Endothelial cell (in vitro differentiated cells): Measurements from ENCODE around the gene TMEM134. TPM values are rescaled to one million over a fixed set of nuclear protein-coding genes. Genes with fewer than 3 reads are reported as not detected.
A peak's percentile ranks its signal among the peaks of the same experiment; 100 is the strongest.

ENCODE experiments used
- DNase-seq: peaks from one replicate; pipeline ENCODE4 v3.0.0; 2021; ENCODE audit warnings: low spot score
- H3K27ac Mint-ChIP-seq: one replicate; pipeline ENCODE4 v1.8.0; 2021; ENCODE audit warnings: mixed read lengths, inconsistent platforms; ENCODE audit not compliant: unreplicated experiment
- H3K27me3 Mint-ChIP-seq: one replicate; pipeline ENCODE4 v1.8.0; 2021; ENCODE audit warnings: mild to moderate bottlenecking, moderate library complexity, mixed read lengths, inconsistent platforms; ENCODE audit not compliant: unreplicated experiment
- H3K36me3 Mint-ChIP-seq: one replicate; pipeline ENCODE4 v1.8.0; 2021; ENCODE audit warnings: mild to moderate bottlenecking, low read depth, mixed read lengths, inconsistent platforms; ENCODE audit not compliant: unreplicated experiment
- H3K4me1 Mint-ChIP-seq: one replicate; pipeline ENCODE4 v1.8.0; 2021; ENCODE audit warnings: mild to moderate bottlenecking, mixed read lengths, inconsistent platforms; ENCODE audit not compliant: unreplicated experiment
- H3K4me3 Mint-ChIP-seq: one replicate; pipeline ENCODE4 v1.8.0; 2021; ENCODE audit warnings: mild to moderate bottlenecking, mixed read lengths, inconsistent platforms; ENCODE audit not compliant: unreplicated experiment
- H3K9me3 Mint-ChIP-seq: one replicate; pipeline ENCODE4 v1.8.0; 2021; ENCODE audit warnings: mixed read lengths, inconsistent platforms; ENCODE audit not compliant: unreplicated experiment
- total RNA-seq: library from RNA; stranded (reverse); fragmentation: NEBNext Ultra II Directional; extraction: Animal tissue kit (Norgen Biotek cat#: 25700); gene quantifications from one replicate; pipeline ENCODE4 v1.2.1, GENCODE V29; 2021; ENCODE audit not compliant: unreplicated experiment
- TF ChIP-seq, protein P1 (sequence below): fragments of 200-600 bp; sonication (generic); IDR thresholded peaks from one replicate; pipeline ENCODE4 v1.5.0; 2021; ENCODE audit warnings: antibody characterized with exemption; ENCODE audit not compliant: unreplicated experiment

Gene TMEM134
- total RNA-seq, 1 donor from 2014 or later: 47.4 TPM

DNA sequence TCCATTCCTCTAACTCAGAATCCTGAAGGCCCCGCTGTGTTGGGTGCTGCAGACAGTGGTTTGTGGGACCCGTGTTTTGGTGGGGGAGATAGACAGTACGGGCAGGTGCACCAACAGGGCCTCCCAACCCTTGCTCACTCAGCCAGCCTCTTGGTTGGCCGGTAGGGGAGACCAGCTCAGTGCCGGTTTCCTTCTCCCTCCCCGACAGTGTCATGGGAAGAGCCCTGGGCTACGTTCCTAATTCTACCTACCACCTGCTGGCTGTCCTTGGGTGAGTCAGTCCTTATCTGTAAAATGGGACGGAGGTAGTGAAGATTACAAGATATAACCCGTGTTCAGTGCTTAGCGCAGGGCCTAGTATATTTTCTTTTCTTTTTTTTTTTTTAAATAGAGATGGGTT, 5.9 kb downstream of the TMEM134 start:
- no peak for DNase-seq
- H3K9me3 Mint-ChIP-seq: no peaks in the 10 kb centered on the region
- H3K36me3 Mint-ChIP-seq: no peaks in the 10 kb centered on the region
- peaks cover 7% of the 10 kb centered on the region for H3K4me1 Mint-ChIP-seq
- TF ChIP-seq, protein P1, sequence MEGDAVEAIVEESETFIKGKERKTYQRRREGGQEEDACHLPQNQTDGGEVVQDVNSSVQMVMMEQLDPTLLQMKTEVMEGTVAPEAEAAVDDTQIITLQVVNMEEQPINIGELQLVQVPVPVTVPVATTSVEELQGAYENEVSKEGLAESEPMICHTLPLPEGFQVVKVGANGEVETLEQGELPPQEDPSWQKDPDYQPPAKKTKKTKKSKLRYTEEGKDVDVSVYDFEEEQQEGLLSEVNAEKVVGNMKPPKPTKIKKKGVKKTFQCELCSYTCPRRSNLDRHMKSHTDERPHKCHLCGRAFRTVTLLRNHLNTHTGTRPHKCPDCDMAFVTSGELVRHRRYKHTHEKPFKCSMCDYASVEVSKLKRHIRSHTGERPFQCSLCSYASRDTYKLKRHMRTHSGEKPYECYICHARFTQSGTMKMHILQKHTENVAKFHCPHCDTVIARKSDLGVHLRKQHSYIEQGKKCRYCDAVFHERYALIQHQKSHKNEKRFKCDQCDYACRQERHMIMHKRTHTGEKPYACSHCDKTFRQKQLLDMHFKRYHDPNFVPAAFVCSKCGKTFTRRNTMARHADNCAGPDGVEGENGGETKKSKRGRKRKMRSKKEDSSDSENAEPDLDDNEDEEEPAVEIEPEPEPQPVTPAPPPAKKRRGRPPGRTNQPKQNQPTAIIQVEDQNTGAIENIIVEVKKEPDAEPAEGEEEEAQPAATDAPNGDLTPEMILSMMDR: no peak
- no peak overlapping the region for H3K4me3 Mint-ChIP-seq
- H3K27me3 Mint-ChIP-seq: peaks cover 9% of the 10 kb centered on the region
- H3K27ac Mint-ChIP-seq: no peak overlapping the region

DNA sequence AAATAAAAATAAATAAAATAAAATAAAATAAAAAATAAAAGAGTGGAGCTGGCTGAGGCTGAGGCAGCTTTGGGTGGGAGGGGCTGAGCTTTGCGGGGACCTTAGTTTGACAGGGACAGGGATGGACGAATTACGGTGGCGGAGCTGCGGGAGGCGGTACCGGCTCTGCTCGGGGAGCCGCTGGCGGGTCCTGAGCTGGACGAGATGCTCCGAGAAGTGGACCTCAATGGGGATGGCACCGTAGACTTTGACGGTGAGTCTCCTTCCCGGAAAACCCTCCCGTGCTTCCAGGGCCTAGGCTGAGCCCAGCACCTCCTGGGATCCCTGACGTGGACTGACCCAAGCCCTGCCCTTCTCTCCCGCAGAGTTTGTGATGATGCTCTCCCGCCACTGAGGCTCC, 10.8 kb downstream of the TMEM134 start:
- Mint-ChIP-seq H3K9me3 (no peaks in the 10 kb centered on the region), H3K27ac (no peak overlapping the region), H3K27me3 (peaks cover 10% of the 10 kb centered on the region), H3K4me3 (no peak overlapping the region), H3K4me1 (peaks cover 2% of the 10 kb centered on the region), H3K36me3 (no peaks in the 10 kb centered on the region)
- TF ChIP-seq, protein P1: no peak
- DNase-seq: no peak

DNA sequence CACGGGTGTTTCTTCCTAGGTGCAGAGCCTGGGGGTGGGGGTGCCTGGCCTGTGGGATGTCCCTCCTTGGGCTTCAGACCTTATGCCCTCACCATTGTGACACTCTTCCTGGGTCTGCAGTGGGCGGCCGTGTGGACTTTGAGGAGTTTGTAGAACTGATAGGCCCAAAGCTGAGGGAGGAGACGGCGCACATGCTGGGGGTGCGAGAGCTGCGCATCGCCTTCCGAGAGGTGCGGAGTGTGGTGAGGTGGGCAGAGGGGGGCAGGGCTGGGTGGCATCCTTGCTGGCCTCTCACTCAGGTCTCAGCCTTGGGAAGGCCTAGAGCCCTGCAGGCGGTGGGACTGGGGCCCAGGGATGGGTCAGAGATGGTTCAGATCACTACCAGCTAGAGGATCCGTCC, 11.6 kb downstream of the TMEM134 start:
- H3K27ac Mint-ChIP-seq: no peak overlapping the region
- no peak for DNase-seq

DNA sequence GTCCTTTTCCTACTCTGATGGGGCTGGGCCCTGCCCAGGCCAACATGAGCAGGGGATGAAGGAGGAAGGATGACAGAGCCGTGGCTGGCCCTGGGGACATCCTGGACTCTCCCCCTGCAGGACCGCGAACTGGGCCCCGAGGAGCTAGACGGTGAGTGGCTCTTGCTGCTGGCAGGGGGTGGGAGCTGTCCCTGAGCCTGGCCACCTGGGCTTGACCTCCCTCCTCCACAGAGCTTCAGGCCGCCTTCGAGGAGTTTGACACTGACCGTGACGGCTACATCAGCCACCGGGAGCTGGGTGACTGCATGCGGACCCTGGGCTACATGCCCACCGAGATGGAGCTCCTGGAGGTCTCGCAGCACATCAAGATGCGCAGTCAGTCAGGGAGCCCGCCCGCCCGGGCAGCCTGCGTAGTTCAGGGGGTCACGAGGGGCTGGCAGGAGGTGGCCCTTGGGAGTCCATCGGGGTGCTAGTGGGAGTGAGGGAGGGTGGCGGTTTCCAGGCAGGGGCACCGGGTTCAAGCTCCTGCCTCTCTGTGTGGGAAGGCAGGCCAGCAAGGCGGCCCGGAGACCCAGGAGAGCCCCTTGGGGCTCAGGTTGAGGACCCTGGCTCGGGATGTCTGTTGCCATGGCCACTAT, 12.9 kb downstream of the TMEM134 start:
- no peaks in the 10 kb centered on the region for H3K9me3 Mint-ChIP-seq
- H3K27me3 Mint-ChIP-seq: peaks cover 13% of the 10 kb centered on the region
- H3K4me3 Mint-ChIP-seq: no peak overlapping the region
- no peak for DNase-seq
- H3K27ac Mint-ChIP-seq: no peak overlapping the region
- peaks cover 2% of the 10 kb centered on the region for H3K4me1 Mint-ChIP-seq
- no peaks in the 10 kb centered on the region for H3K36me3 Mint-ChIP-seq
- TF ChIP-seq, protein P1: no peak

More for the DNA sequence above, 11.6 kb downstream of the TMEM134 start:
- TF ChIP-seq, protein P1: no peak
- no peaks in the 10 kb centered on the region for H3K9me3 Mint-ChIP-seq
- H3K4me1 Mint-ChIP-seq: peaks cover 2% of the 10 kb centered on the region
- H3K36me3 Mint-ChIP-seq: no peaks in the 10 kb centered on the region
- H3K4me3 Mint-ChIP-seq: no peak overlapping the region
- peaks cover 10% of the 10 kb centered on the region for H3K27me3 Mint-ChIP-seq

DNA sequence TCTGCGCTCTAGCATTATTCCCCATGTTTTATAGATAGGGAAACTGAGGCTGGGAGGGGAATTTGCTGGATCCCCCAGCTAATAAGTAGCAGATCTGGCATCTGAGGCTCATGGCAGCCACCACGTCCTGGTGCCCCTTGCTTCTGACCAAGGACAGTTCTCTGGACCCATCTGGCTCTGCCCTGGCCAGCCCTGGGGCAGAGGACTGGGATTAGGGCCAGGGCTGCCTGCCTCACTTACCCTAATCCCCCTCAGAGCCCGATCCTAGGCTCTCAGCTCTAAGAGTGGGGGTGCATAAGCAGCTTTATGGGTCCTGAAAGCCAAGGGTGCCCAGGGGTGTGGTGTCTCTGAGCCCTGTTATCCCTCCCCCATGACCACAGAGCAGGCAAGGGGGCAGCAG, 14.0 kb downstream of the TMEM134 start, which contains the start of gene CABP4:
Gene CABP4 (plus strand): TSS at position 301 of the 400 bp plus-strand sequence. CDS start 70 bp downstream, at position 371.
- Mint-ChIP-seq H3K27me3 (peaks cover 12% of the 10 kb centered on the region), H3K36me3 (no peaks in the 10 kb centered on the region), H3K4me1 (peaks cover 2% of the 10 kb centered on the region), H3K27ac (no peak within 1 kb of the TSS), H3K4me3 (peak within 1 kb of the TSS; percentile 62), H3K9me3 (no peaks in the 10 kb centered on the region)
- TF ChIP-seq, protein P1: no peak
- DNase-seq: no peak
